Stimulated activated CD8-positive, alpha-beta memory T cell treated with anti-CD3 and anti-CD28 coated beads, Interleukin-12 subunit alpha, Interleukin-12 subunit beta, amount 100 ng/mL, for 4 hours (primary cell): ENCODE data around the gene ZDHHC22.

ENCODE experiments used
- DNase-seq: peaks from one replicate; pipeline ENCODE4 v3.0.0-alpha.2; 2020; ENCODE audit warnings: low read depth

The ZDHHC22 gene

GRCh38 chr14:77125823-77126325 is 15.7 kb downstream of the ZDHHC22 start:
- DNase-seq = no peak

- DNase-seq = no peak
Observed at GRCh38 chr14:77125281-77125801, 16.2 kb downstream of the ZDHHC22 start.

GRCh38 chr14:77124345-77125280 is 17.0 kb downstream of the ZDHHC22 start:
- peak; percentile 46 for DNase-seq

- no peak for DNase-seq
Observed at GRCh38 chr14:77123381-77124325, 17.9 kb downstream of the ZDHHC22 start.

GRCh38 chr14:77122526-77123125 is 19.0 kb downstream of the ZDHHC22 start:
- no peak for DNase-seq

- no peak for DNase-seq
Observed at GRCh38 chr14:77120771-77121743, 20.5 kb downstream of the ZDHHC22 start.

GRCh38 chr14:77119851-77120250 is 21.7 kb downstream of the ZDHHC22 start:
- DNase-seq = no peak

GRCh38 chr14:77116172-77116817 is 25.3 kb downstream of the ZDHHC22 start:
- no peak for DNase-seq

GRCh38 chr14:77114609-77115008 is 27.0 kb downstream of the ZDHHC22 start:
- no peak for DNase-seq

GRCh38 chr14:77113644-77114043 is 27.9 kb downstream of the ZDHHC22 start:
- DNase-seq = no peak

GRCh38 chr14:77111021-77111420 is 30.6 kb downstream of the ZDHHC22 start:
- no peak for DNase-seq

- no peak for DNase-seq
Observed at GRCh38 chr14:77110286-77110685, 31.3 kb downstream of the ZDHHC22 start.

- no peak for DNase-seq
Observed at GRCh38 chr14:77109656-77110055, 31.9 kb downstream of the ZDHHC22 start.

GRCh38 chr14:77108753-77109152 is 32.8 kb downstream of the ZDHHC22 start:
- no peak for DNase-seq

- DNase-seq = no peak
Observed at GRCh38 chr14:77107228-77107627, 34.4 kb downstream of the ZDHHC22 start.

GRCh38 chr14:77106666-77107065 is 34.9 kb downstream of the ZDHHC22 start:
- DNase-seq = no peak

- DNase-seq = no peak
Observed at GRCh38 chr14:77105145-77105939, 36.2 kb downstream of the ZDHHC22 start.

GRCh38 chr14:77104393-77104792 is 37.2 kb downstream of the ZDHHC22 start:
- DNase-seq = no peak

- no peak for DNase-seq
Observed at GRCh38 chr14:77103951-77104350, 37.6 kb downstream of the ZDHHC22 start.
